ENCODE data around the gene CDKAL1.

The CDKAL1 gene

GRCh38 chr6:20947977-20948376, 413.7 kb downstream of the CDKAL1 start:
- TF ChIP-seq CTCF (IDR thresholded peaks at IDR 0.05; ENCODE audit: borderline replicate concordance, control extremely low read depth, extremely low read depth, insufficient read depth, missing control alignments) = no peak
- DNase-seq (ENCODE audit: low spot score) = no peak
- in situ Hi-C loops (cut with MboI; ENCODE audit: low sequenced_read_pairs, unreplicated experiment) = loop anchor here (25.0 kb wide), 1 partner anchor 639 kb away; the partner anchor contains the start of gene SOX4

DNA sequence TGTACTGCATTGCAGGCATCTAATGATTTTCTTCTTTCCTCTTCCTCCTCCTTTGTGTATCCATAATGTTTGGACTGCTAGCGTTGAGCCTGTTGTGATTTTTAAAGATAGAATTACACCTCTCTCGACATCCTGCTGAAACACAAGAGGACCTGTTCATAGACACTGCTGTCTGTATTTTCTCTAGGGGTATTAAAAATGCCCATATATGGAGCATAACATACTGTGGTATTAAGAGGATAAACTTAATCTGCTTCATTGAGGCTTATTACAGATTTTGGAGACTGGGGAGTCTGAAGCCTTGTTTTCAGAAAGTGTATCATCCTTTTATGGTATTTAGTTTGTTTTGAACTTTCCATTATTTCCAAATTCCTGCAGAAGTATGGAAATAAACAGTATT, 414.3 kb downstream of the CDKAL1 start:
- TF ChIP-seq CTCF (IDR thresholded peaks at IDR 0.05; ENCODE audit: borderline replicate concordance, control extremely low read depth, extremely low read depth, insufficient read depth, missing control alignments) = no peak
- no peak for DNase-seq (ENCODE audit: low spot score)
- in situ Hi-C loops (cut with MboI; ENCODE audit: low sequenced_read_pairs, unreplicated experiment) = loop anchor here (25.0 kb wide), 1 partner anchor 639 kb away; the partner anchor contains the start of gene SOX4

DNA sequence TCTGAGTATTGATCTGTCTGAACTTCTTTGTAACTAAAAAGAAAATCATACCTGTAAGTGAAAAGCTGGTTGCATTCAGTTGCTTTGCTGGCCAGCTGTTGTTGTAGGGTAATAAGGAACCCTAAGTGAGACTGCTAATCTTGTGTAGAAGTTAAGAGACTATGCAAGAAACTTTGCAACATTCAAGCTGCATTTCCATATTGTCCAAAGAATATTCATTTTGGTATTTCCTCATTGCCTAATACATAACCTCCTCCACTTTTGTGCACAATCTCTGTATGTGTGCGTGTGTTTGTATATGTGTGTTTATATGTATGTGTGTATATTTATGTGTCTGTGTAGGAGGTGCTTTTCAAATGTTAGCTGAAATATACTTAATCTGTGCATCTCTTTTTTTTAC, 414.9 kb downstream of the CDKAL1 start:
- no peak for TF ChIP-seq CTCF (IDR thresholded peaks at IDR 0.05; ENCODE audit: borderline replicate concordance, control extremely low read depth, extremely low read depth, insufficient read depth, missing control alignments)
- no peak for DNase-seq (ENCODE audit: low spot score)
- in situ Hi-C loops (cut with MboI; ENCODE audit: low sequenced_read_pairs, unreplicated experiment) = loop anchor here (25.0 kb wide), 1 partner anchor 638 kb away; the partner anchor contains the start of gene SOX4

DNA sequence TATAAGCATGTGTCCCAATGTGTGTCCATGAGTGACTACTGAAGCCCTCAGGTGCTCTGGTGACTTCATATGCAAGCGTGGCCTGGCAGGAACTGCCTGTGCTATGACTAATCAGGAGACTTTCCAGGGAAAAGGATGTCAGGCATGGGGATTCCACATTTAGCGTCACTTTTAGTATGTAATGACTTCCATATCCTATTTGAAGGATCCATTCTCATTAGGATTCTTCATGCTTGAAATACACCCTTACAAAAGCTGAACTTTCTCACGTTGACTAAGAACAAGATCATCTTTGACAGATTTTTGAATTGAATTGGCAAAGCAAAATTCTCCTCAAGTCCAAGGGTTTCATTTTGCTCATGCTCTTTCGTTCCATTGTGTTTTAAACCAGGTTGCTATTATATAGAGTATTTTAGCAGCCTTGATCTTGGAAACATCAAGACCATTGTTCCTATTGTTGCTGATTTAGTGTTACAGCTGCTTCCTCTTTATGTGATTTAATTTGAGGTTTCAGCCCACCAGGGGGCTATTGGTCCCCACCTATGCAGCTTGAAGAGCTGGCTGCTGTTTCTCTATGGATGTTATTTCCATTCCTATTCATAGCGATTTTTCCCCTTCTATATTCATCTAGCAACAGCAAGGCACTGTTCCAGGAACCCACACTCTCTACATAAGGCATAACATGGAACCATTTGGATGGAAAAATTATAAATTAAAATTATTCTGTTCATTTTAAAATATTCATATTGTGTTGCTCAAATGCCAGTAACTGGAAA, 418.6 kb downstream of the CDKAL1 start:
- no peak for DNase-seq (ENCODE audit: low spot score)
- no peak for TF ChIP-seq CTCF (IDR thresholded peaks at IDR 0.05; ENCODE audit: borderline replicate concordance, control extremely low read depth, extremely low read depth, insufficient read depth, missing control alignments)
- in situ Hi-C loops (cut with MboI; ENCODE audit: low sequenced_read_pairs, unreplicated experiment) = no loop called here

- no peak for TF ChIP-seq CTCF (IDR thresholded peaks at IDR 0.05; ENCODE audit: borderline replicate concordance, control extremely low read depth, extremely low read depth, insufficient read depth, missing control alignments)
- in situ Hi-C loops (cut with MboI; ENCODE audit: low sequenced_read_pairs, unreplicated experiment) = no loop called here
- no peak for DNase-seq (ENCODE audit: low spot score)
These were observed 420.1 kb downstream of the CDKAL1 start for GRCh38 chr6:20954315-20954714.

GRCh38 chr6:20955131-20955530, 420.9 kb downstream of the CDKAL1 start:
- DNase-seq (ENCODE audit: low spot score) = no peak
- no peak for TF ChIP-seq CTCF (IDR thresholded peaks at IDR 0.05; ENCODE audit: borderline replicate concordance, control extremely low read depth, extremely low read depth, insufficient read depth, missing control alignments)
- in situ Hi-C loops (cut with MboI; ENCODE audit: low sequenced_read_pairs, unreplicated experiment) = no loop called here
